HG03103 (cell line): ENCODE measurements around the gene PLA2G2D.

Source experiments
- ATAC-seq: cut with Tn5 transposase; IDR thresholded peaks from one replicate; pipeline ENCODE4 v1.9.1; 2021; ENCODE audit warnings: low read depth; ENCODE audit not compliant: unreplicated experiment

Gene PLA2G2D

GRCh38 chr1:20120796-20121195, 1.5 kb upstream of the PLA2G2D start:
- ATAC-seq, result no peak

DNA sequence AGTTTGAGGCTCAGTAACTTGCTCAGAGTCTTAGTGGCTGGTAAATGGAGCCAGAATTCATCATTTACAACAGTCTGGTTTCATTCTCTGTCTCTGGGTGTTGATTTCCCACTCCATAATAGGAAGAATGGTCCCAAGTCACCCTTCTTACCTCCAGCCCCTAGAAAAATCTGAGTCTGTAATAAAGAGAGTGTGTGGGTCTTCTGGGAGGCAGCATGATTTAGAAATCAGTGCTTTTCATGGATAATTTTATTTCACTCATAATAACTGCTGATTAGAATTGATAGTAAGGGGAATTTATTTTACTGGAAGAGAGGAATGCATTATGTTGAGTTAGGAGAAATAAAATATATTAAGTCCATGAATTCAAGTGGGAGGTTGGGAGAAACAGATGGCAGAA, 2.1 kb downstream of the PLA2G2D start:
- no peak for ATAC-seq

- ATAC-seq, result no peak
Measured at GRCh38 chr1:20115916-20116315, 3.4 kb downstream of the PLA2G2D start.

DNA sequence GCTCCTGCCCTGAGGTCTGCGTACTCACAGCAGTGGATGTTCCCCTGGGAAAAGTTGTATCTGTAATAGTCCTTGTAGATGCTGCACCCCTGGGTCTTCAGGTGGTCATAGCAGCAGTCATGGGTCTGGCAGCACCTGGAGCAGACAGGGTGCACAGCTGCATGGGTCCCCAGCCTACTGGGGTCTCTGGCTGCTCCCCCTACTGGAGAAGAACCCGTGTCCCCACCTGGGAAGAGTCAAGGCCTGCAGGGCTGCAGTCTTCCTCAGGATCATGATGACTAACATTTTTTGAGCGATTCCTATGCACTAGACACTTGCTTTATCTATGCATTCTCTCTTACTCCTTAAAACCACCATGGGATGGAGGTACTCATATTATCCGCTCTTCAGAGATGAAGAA, 3.9 kb downstream of the PLA2G2D start:
- no peak for ATAC-seq

DNA sequence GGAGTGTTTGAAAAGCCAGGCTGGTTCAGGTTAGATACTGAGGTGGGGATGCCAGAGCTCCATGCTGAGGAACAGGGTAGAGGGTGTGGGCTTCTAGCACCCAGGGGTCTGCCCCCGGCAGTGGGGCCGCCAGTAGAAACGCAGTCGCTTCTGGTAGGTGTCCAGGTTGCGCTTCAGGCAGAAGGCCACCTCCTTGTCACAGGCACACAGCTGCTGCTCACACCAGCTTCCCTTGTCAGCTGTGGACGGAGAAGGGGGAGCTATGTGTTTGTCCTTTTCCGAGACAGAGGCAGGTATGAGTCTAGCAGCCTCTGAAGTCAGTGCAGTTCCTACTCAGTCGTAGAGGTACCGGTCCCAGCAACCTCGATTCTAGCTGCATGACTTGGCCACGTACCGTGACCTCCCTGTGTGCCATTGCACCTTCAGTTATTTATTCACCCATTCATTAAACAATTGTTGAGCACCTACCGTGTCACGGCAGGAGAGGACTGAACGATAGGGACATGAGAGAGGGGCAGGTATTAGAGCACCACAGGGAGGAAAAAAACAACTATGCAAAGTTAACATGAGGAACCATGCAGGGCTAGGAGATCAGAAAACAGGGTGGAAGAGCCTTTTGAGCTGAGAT, 5.2 kb downstream of the PLA2G2D start:
- no peak for ATAC-seq

DNA sequence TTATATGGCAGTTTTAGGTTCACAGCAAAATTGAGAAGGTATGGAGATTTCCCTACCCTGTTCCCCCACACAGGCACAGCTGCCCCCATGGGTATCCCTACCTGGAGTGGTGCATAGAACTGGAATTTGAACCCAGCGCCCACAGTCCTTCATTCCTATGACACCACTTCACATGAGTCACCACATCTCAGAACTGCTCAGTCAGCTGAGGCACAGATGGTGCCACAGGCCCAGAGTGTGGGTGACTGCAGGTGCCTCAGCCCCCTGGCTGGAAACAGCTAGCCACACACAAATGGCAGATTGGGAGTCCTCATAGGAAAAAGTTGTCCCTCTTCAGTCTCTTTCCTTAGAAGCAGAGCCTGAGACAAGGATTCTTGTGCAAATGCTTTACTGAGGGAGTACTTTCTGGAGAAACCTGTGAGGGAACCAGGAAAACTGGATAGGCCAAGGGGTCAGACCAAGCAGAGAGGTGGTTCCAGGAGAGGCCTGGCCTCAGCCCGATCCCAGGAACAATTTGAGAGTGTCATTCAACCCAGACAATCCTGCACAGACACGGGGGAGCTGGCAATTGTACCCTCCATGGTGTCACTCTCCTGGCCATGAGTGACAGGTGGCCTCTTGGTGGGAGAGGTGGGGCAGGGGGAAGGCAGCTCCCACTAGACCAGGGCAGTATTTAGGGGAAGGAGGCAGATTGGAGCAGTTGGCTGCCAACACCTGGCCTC, 6.9 kb downstream of the PLA2G2D start:
- ATAC-seq, result no peak

GRCh38 chr1:20111452-20111851, 7.9 kb downstream of the PLA2G2D start:
- ATAC-seq, result no peak

DNA sequence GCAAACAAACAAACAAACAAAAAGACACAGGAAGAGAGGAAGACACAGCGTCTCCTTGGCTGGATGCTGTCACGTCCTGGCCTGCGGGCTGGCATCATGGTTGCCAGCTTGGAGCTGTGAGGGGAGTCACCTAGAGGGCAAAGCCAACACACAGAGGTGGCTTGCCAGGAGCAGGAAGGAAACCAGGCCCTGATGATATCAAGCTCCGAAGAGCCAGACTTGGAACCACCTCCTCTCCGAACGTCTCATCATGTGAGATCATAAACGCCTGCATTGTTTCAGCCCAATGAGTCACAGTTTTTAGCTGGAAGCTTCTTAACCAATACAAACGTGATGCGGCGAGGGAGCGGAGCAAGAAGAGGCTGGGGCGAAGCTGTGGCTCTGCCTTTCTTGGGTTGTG, 8.7 kb downstream of the PLA2G2D start:
- no peak for ATAC-seq

GRCh38 chr1:20109223-20109856, 10.0 kb downstream of the PLA2G2D start:
- no peak for ATAC-seq

- no peak for ATAC-seq
Measured at GRCh38 chr1:20108366-20109123, 10.8 kb downstream of the PLA2G2D start.

GRCh38 chr1:20107796-20108195, 11.5 kb downstream of the PLA2G2D start:
- no peak for ATAC-seq

- no peak for ATAC-seq
Measured at GRCh38 chr1:20107351-20107750, 12.0 kb downstream of the PLA2G2D start.

DNA sequence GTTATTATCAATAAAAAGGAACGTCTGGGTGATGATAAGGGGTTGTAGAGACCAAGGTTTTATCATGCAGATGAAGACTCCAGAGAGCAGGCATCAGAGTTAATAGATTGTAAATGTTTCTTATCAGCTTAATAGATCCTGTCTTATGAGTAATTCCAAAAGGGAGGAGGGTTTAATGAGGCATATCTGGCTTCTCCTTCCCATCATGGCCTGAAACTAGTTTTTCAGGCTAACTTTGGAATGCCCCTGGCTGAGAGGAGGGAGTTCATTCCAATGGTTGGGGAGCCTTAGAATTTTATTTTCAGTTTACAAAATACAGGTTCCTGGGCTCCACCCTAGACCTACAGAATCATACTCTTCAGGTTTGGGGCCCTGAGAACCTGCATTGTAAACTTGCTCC, 13.5 kb downstream of the PLA2G2D start:
- no peak for ATAC-seq

DNA sequence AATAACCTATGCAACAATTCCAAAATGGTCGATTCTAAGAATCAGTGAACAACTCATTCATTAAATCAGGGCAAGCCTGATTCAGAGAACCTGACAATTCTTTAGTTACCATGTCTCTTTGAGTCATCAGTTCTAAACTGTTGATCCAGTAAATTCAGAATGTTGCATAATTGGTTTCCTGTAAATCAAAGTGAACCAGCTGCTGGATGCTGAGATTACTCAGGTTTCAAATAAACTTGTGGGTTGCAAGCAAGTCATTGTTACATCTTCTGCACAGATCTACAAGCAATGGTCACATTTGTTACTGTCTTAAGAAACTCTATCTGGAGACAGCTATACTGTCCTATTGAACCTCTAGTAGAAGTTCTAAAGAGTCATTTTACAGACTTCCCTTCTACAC, 16.5 kb downstream of the PLA2G2D start:
- no peak for ATAC-seq

- ATAC-seq, result no peak
Measured at GRCh38 chr1:20100632-20101355, 18.5 kb downstream of the PLA2G2D start.

GRCh38 chr1:20099533-20099932, 19.8 kb downstream of the PLA2G2D start:
- no peak for ATAC-seq

DNA sequence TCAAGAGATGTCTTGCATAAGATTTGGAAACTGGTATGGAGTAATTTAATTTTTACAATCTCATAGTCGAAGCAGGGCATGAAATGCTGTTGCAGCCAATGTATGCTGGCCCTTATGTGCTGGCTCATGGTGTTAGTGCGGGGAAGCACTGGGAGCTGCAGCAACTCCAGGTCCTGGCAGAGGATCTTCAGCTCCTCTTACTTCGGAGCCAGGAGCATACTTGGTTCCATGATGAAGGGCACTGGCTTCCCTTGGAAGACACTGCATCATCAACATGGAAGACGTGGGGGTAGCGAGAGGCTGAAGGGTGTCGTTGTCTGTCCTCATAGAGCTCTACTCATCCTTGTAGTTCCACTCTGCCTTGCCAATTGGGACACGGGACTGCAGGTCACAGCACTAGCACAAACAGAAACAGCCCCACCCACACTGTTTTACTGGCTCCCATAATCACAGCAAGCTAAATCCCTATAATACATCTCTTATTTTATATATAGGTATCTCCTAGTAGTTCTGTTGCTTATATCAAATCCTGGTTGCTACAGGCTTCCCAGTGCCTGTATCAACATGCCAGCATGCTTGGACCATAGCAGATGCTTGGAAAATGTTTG, 22.4 kb downstream of the PLA2G2D start:
- no peak for ATAC-seq

DNA sequence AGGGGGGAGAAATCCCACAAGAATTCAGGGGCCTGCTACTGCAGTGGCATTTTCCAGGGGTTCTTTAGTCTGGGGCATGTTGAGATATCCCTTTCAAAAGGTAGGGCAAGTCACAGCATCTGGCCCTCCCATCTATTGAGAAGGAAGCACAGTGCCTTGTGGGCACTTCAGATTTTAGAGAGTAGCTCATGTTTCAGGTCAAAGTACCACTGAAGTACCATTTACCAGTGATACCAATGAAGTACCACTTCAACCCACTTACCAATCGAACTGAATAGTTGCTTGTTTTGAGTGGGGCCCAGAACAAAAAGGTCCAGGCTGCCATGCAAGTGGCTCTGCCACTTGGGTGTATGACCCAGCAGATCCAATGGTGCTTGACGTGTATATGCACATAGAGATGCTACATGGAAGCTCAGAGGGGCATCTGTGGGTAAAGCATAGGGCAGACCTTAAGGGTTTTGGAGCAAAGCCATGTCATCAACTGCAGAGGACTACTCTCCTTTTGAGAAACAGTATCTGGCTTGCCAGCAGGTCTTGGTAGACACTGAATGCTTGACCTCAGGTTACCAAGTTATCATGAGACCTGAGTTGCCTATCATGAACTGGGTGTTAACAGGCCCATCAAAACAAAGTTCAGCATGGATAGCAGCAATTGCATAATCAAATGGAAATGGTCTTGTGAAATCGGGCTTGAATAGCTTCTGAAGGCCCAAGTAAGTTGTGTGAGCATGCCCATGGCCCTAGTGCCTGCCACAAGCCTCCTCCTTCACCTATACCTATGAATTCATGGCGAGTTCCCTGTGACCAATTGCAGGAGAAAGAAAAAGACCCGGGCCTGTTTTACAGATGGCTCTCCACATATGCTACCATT, 23.5 kb downstream of the PLA2G2D start:
- no peak for ATAC-seq

- no peak for ATAC-seq
Measured at GRCh38 chr1:20093940-20094391, 25.4 kb downstream of the PLA2G2D start.
